Measurements from ENCODE around the gene IL1RL1. TPM values are rescaled to one million over a fixed set of nuclear protein-coding genes. Genes with fewer than 3 reads are reported as not detected.

IL1RL1 gene
- total RNA-seq, 4 donors from 2014 or later: 0.98 to 6.6 (median 1.2) TPM

GRCh38 chr2:102350137-102350793 is 38.9 kb downstream of the IL1RL1 start:
- no peaks in the 10 kb centered on the region for H3K27me3 ChIP-seq
- H3K9me3 ChIP-seq: no peaks in the 10 kb centered on the region
- TF ChIP-seq CTCF (IDR thresholded peaks at IDR 0.05) (no peak), POLR2AphosphoS5 (IDR thresholded peaks at IDR 0.05) (no peak), POLR2A (IDR thresholded peaks at IDR 0.05) (no peak), EP300 (IDR thresholded peaks at IDR 0.05) (no peak)
- H3K36me3 ChIP-seq: no peaks in the 10 kb centered on the region
- DNase-seq (ENCODE audit: low spot score in 2 of 2): no peak
- H3K27ac ChIP-seq: no peak overlapping the region
- H3K4me3 ChIP-seq: no peak overlapping the region
- peaks cover 1% of the 10 kb centered on the region for H3K4me1 ChIP-seq
- WGBS: 38% methylated on average over 1 of the region's 1 CpG

- H3K27me3 ChIP-seq: no peaks in the 10 kb centered on the region
- no peaks in the 10 kb centered on the region for H3K9me3 ChIP-seq
- H3K4me3 ChIP-seq: peak within 1 kb of the TSS; percentile 78
- H3K4me1 ChIP-seq: peaks cover 18% of the 10 kb centered on the region
- TF ChIP-seq POLR2AphosphoS5 (IDR thresholded peaks at IDR 0.05) (peak in 1 of 3 donors; percentile 29), EP300 (IDR thresholded peaks at IDR 0.05) (no peak), CTCF (IDR thresholded peaks at IDR 0.05) (peak; percentile 69 to 89), POLR2A (IDR thresholded peaks at IDR 0.05) (no peak)
- H3K27ac ChIP-seq: peak within 1 kb of the TSS; percentile 76
- peak; percentile 82 for DNase-seq (ENCODE audit: low spot score in 2 of 2)
- WGBS: 5% methylated on average over 30 of the region's 69 CpGs
- H3K36me3 ChIP-seq: no peaks in the 10 kb centered on the region
Observed at GRCh38 chr2:102355526-102356380, 44.4 kb downstream of the IL1RL1 start, which contains the start of gene IL18R1. Gene IL18R1, plus strand, starts transcription at chr2:102355796. Its CDS starts 6,865 bp downstream, at chr2:102362661.

- peak overlapping the region; percentile 76 for H3K27ac ChIP-seq
- no peak for DNase-seq (ENCODE audit: low spot score in 2 of 2)
Observed at GRCh38 chr2:102356381-102356712, 45.0 kb downstream of the IL1RL1 start.

GRCh38 chr2:102356741-102357140 is 45.4 kb downstream of the IL1RL1 start:
- H3K27me3 ChIP-seq: no peaks in the 10 kb centered on the region
- 71% methylated on average over 2 of the region's 2 CpGs for WGBS

More at GRCh38 chr2:102356381-102356712, 45.0 kb downstream of the IL1RL1 start:
- Histone ChIP-seq H3K4me3 (peak overlapping the region; percentile 78), H3K9me3 (no peaks in the 10 kb centered on the region), H3K36me3 (no peaks in the 10 kb centered on the region), H3K4me1 (peaks cover 18% of the 10 kb centered on the region), H3K27me3 (no peaks in the 10 kb centered on the region)
- no peak for TF ChIP-seq CTCF (IDR thresholded peaks at IDR 0.05)
- TF ChIP-seq POLR2AphosphoS5 (IDR thresholded peaks at IDR 0.05): no peak
- TF ChIP-seq POLR2A (IDR thresholded peaks at IDR 0.05): no peak
- TF ChIP-seq EP300 (IDR thresholded peaks at IDR 0.05): no peak
- 10% methylated on average over 7 of the region's 7 CpGs for WGBS

More at GRCh38 chr2:102356741-102357140, 45.4 kb downstream of the IL1RL1 start:
- TF ChIP-seq POLR2AphosphoS5 (IDR thresholded peaks at IDR 0.05) (no peak), CTCF (IDR thresholded peaks at IDR 0.05) (no peak), POLR2A (IDR thresholded peaks at IDR 0.05) (no peak), EP300 (IDR thresholded peaks at IDR 0.05) (no peak)
- peaks cover 18% of the 10 kb centered on the region for H3K4me1 ChIP-seq
- H3K9me3 ChIP-seq: no peaks in the 10 kb centered on the region
- no peaks in the 10 kb centered on the region for H3K36me3 ChIP-seq
- DNase-seq (ENCODE audit: low spot score in 2 of 2): no peak
- H3K27ac ChIP-seq: no peak overlapping the region
- H3K4me3 ChIP-seq: peak overlapping the region; percentile 78

All from suprapubic skin (tissue), 4 donors.